ENCODE results near the gene HOXA13. TPM values are rescaled to one million over a fixed set of nuclear protein-coding genes. Genes with fewer than 3 reads are reported as not detected.

Gene HOXA13
- total RNA-seq, 1 donor from 2014 or later, result 14.5 TPM

DNA sequence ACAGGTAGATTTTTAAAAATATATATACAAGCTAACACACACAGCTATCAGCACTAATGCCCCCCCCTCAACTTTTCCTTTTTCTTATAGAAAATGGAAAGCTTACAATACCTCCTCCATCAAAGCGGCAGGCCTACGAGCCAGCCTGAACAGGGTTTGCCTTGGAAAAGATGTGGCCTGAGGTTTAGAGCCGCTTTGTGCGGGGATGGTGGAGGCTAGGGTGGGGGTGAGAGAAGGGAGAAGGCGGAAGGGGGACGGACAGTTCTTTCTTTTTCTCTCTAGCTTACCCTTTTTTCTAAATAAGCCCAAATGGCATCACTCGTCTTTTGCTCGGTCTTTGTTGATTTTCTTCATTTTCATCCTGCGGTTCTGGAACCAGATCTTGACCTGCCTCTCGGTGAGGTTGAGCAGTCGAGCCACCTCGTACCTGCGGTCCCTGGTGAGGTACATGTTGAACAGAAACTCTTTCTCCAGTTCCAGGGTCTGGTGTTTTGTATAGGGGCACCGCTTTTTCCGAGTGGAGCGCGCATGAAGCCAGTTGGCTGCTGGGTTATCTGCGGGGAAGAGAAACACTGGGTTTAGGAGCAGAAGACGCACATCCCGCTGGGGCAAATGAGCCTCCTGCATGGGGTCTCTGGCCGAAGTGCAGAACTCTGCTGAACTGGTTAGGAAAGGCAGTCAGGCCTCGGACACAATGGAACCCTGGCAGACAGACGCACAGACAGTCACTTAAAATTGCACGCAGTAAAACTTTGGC lies 36.4 kb downstream of the HOXA13 start:
- intact Hi-C loops (cut with DNase I), result loop anchor here (10.0 kb wide), 1 partner anchor 1309 kb away; no protein-coding TSS in a partner anchor
- TF ChIP-seq POLR2A (IDR thresholded peaks at IDR 0.05) (no peak), CTCF (IDR thresholded peaks at IDR 0.05) (no peak), POLR2AphosphoS5 (IDR thresholded peaks at IDR 0.05; ENCODE audit: insufficient read depth in 1 of 2, low read depth in 1 of 2) (no peak)
- no peaks in the 10 kb centered on the region for H3K27me3 ChIP-seq
- peaks cover 51% of the 10 kb centered on the region for H3K4me1 ChIP-seq
- H3K4me3 ChIP-seq, result peak overlapping the region; percentile 56 to 64
- H3K27ac ChIP-seq, result peak overlapping the region; percentile 99
- H3K36me3 ChIP-seq, result no peaks in the 10 kb centered on the region
- no peak for DNase-seq (ENCODE audit: extremely low spot score in 2 of 2)
- H3K9me3 ChIP-seq, result no peaks in the 10 kb centered on the region

DNA sequence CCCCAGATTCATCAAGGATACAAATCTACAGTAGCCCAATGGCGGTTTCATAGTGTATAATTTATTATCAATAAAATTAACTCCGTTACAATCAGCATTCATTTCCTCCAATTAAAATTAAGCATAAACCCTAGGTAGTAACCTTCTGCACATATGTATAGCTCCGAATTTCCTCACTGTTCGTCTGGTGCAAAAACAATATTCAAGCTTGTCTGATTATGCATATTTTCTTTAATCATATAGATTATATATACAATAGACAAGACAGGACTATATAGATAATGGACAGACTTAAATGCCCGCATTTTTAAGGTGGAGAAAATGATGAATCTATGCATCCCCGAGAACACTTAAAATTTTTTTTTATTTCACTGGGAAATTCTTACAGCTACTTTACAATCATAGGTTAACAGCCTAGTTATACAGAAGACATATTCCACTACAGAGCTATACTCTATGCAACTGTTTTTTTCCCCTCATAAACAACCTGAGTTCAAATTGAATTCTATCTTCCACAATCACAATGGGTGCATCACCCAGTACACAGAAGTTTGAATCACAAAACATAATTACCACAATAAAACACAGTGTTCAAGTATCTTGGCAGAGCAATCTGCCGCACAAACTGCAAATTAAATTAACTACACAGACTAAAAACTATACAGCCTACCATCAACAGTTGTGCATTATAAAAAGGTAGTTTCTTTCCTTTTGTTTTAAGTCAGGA lies 37.2 kb downstream of the HOXA13 start:
- intact Hi-C loops (cut with DNase I), result loop anchor here (10.0 kb wide), 1 partner anchor 1308 kb away; no protein-coding TSS in a partner anchor
- H3K4me1 ChIP-seq, result peaks cover 43% of the 10 kb centered on the region
- TF ChIP-seq POLR2AphosphoS5 (IDR thresholded peaks at IDR 0.05; ENCODE audit: insufficient read depth in 1 of 2, low read depth in 1 of 2) (no peak), CTCF (IDR thresholded peaks at IDR 0.05) (no peak), POLR2A (IDR thresholded peaks at IDR 0.05) (no peak)
- DNase-seq (ENCODE audit: extremely low spot score in 2 of 2), result no peak
- peak overlapping the region; percentile 17 for H3K27ac ChIP-seq
- H3K4me3 ChIP-seq, result peak overlapping the region in 1 of 2 donors; percentile 64
- no peaks in the 10 kb centered on the region for H3K27me3 ChIP-seq
- H3K36me3 ChIP-seq, result no peaks in the 10 kb centered on the region
- H3K9me3 ChIP-seq, result no peaks in the 10 kb centered on the region

GRCh38 chr7:27161721-27162560 lies 38.0 kb downstream of the HOXA13 start:
- H3K36me3 ChIP-seq, result no peaks in the 10 kb centered on the region
- H3K9me3 ChIP-seq, result no peaks in the 10 kb centered on the region
- peaks cover 41% of the 10 kb centered on the region for H3K4me1 ChIP-seq
- H3K27ac ChIP-seq, result peak overlapping the region; percentile 17
- no peak for DNase-seq (ENCODE audit: extremely low spot score in 2 of 2)
- no peaks in the 10 kb centered on the region for H3K27me3 ChIP-seq
- peak overlapping the region; percentile 55 to 64 for H3K4me3 ChIP-seq
- TF ChIP-seq CTCF (IDR thresholded peaks at IDR 0.05), result no peak
- no peak for TF ChIP-seq POLR2AphosphoS5 (IDR thresholded peaks at IDR 0.05; ENCODE audit: insufficient read depth in 1 of 2, low read depth in 1 of 2)
- TF ChIP-seq POLR2A (IDR thresholded peaks at IDR 0.05), result no peak
- intact Hi-C loops (cut with DNase I), result loop anchor here (10.0 kb wide), 1 partner anchor 1307 kb away; no protein-coding TSS in a partner anchor

GRCh38 chr7:27161214-27161720 lies 38.6 kb downstream of the HOXA13 start:
- H3K27ac ChIP-seq, result peak overlapping the region; percentile 75
- H3K4me1 ChIP-seq, result peaks cover 38% of the 10 kb centered on the region
- H3K27me3 ChIP-seq, result no peaks in the 10 kb centered on the region
- DNase-seq (ENCODE audit: extremely low spot score in 2 of 2), result no peak
- peak overlapping the region; percentile 55 to 64 for H3K4me3 ChIP-seq
- intact Hi-C loops (cut with DNase I), result loop anchor here (10.0 kb wide), 1 partner anchor 1306 kb away; no protein-coding TSS in a partner anchor
- H3K9me3 ChIP-seq, result no peaks in the 10 kb centered on the region
- TF ChIP-seq POLR2A (IDR thresholded peaks at IDR 0.05) (no peak), CTCF (IDR thresholded peaks at IDR 0.05) (peak in 1 of 3 experiments; percentile 0), POLR2AphosphoS5 (IDR thresholded peaks at IDR 0.05; ENCODE audit: insufficient read depth in 1 of 2, low read depth in 1 of 2) (no peak)
- no peaks in the 10 kb centered on the region for H3K36me3 ChIP-seq

All from vagina (tissue), 2 donors.